Esophagus (tissue), 2 donors: ENCODE data around the gene RPS16. TPM values are rescaled to one million over a fixed set of nuclear protein-coding genes. Genes with fewer than 3 reads are reported as not detected.

Experiments used
- H3K27ac ChIP-seq, 2 donors: one replicate each; pipeline ENCODE4 v1.5.1; 2013; ENCODE audit warnings: low read depth in 2 of 2, mild to moderate bottlenecking in 2 of 2, inconsistent platforms in 1 of 2, low read length in 1 of 2, moderate library complexity in 1 of 2
- H3K27me3 ChIP-seq, 2 donors: one replicate each; pipeline ENCODE4 v1.6.1; 2013; ENCODE audit warnings: low read length in 2 of 2, control low read depth in 1 of 2, mild to moderate bottlenecking in 1 of 2; ENCODE audit not compliant: insufficient read depth in 2 of 2, control insufficient read depth in 1 of 2
- H3K36me3 ChIP-seq, 2 donors: one replicate each; pipeline ENCODE4 v1.6.1; 2013; ENCODE audit warnings: low read length in 1 of 2; ENCODE audit not compliant: control insufficient read depth in 2 of 2, insufficient read depth in 2 of 2
- H3K4me1 ChIP-seq, 2 donors: one replicate each; pipeline ENCODE4 v1.6.1; 2013; ENCODE audit warnings: low read length in 1 of 2; ENCODE audit not compliant: control insufficient read depth in 2 of 2, insufficient read depth in 2 of 2
- H3K4me3 ChIP-seq, 2 donors: one replicate each; pipeline ENCODE4 v1.5.1; 2013; ENCODE audit warnings: low read length in 2 of 2, mild to moderate bottlenecking in 2 of 2, low read depth in 1 of 2, moderate library complexity in 1 of 2
- H3K9me3 ChIP-seq, 2 donors: one replicate each; pipeline ENCODE4 v1.6.1; 2013; ENCODE audit warnings: mild to moderate bottlenecking in 2 of 2, low read depth in 1 of 2, low read length in 1 of 2, moderate library complexity in 1 of 2; ENCODE audit not compliant: control insufficient read depth in 2 of 2, insufficient read depth in 1 of 2
- WGBS, 2 donors: extraction: QIAGEN DNeasy Blood & Tissue Kit; methylation state at CpG; one replicate each; pipeline ENCODE4 v1.1.7; 2013; 5-methylcytosine and 5-hydroxymethylcytosine counted together
- polyA plus RNA-seq, 2 donors: library from polyadenylated mRNA; stranded (reverse); fragments of 200-250 nt; gene quantifications; one replicate each; pipeline ENCODE4 v1.2.3, GENCODE V29; 2013
- donor health status: healthy with polysubstance abuse.
- donor health status: Bipolar disorder and iron deficiency.

RPS16 gene
- polyA plus RNA-seq, 2 donors: 1,628 to 3,096 TPM

DNA sequence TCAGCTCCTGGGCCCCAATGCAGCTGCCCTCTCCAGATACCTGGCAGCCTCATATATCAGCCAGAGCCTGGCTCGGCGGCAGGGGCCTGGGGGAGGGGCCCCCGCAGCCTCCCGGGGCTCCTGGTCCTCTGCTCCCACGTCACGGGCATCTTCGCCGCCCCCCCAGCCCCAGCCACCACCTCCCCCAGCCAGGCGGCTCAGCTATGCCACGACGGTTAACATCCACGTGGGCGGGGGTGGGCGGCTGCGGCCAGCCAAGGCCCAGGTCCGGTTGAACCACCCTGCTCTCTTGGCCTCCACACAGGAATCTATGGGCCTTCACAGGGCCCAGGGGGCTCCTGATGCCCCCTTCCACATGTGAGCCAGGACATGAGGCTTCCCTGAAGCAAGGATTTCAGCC, 10.8 kb downstream of the RPS16 start:
- H3K9me3 ChIP-seq: no peaks in the 10 kb centered on the region
- 78 to 82% methylated on average over 16 of the region's 16 CpGs for WGBS, 2 donors
- H3K27ac ChIP-seq: no peak overlapping the region
- H3K36me3 ChIP-seq: no peaks in the 10 kb centered on the region
- H3K27me3 ChIP-seq: no peaks in the 10 kb centered on the region
- H3K4me1 ChIP-seq: no peaks in the 10 kb centered on the region
- H3K4me3 ChIP-seq: no peak overlapping the region

DNA sequence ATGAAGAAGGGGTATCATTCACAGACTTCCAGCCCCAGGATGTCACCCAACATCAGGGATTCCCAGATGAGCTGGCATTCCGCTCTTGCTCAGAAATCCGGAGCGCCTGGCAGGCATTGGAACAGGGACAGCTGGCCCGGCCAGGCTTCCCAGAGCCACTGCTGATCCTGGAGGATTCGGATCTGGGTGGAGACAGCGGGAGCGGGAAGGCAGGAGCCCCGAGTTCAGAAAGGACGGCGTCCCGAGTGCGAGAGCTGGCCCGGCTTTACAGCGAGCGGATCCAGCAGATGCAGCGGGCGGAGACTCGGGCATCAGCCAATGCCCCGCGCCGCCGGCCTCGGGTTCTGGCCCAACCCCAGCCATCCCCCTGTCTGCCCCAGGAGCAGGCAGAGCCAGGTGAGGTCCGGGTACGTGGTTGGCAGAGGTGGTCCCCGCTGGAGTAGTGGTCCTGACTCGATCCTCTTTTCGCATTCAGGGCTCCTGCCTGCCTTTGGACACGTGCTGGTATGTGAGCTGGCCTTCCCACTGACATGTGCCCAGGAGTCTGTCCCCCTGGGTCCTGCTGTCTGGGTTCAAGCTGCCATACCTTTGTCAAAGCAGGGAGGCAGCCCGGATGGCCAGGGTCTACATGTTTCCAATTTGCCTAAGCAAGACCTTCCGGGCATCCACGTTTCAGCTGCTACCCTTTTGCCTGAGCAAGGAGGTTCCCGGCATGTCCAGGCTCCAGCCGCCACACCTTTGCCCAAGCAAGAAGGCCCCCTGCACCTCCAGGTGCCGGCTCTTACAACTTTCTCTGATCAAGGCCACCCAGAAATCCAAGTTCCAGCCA, 12.3 kb downstream of the RPS16 start:
- H3K27me3 ChIP-seq: no peaks in the 10 kb centered on the region
- H3K27ac ChIP-seq: no peak overlapping the region
- H3K4me1 ChIP-seq: no peaks in the 10 kb centered on the region
- H3K36me3 ChIP-seq: no peaks in the 10 kb centered on the region
- WGBS, 2 donors: 83 to 90% methylated on average over 35 of the region's 35 CpGs
- H3K4me3 ChIP-seq: no peak overlapping the region
- no peaks in the 10 kb centered on the region for H3K9me3 ChIP-seq

DNA sequence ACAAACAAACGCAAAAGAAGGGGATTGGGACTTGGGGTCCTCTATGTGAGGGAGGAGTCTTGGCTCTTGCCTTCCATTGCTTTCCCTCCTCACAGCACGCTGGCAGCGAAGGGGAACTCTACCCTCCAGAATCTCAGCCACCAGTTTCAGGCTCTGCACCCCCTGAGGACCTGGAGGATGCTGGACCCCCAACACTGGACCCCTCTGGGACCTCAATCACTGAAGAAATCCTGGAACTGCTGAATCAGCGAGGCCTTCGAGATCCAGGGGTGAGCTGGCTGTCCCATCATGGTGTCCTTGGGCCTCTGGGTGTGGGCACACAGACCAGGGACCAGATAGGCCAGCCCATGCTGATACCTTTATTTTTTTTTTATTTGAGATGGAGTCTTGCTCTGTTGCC, 13.7 kb downstream of the RPS16 start:
- Histone ChIP-seq H3K27me3 (no peaks in the 10 kb centered on the region), H3K9me3 (no peaks in the 10 kb centered on the region), H3K27ac (no peak overlapping the region), H3K4me1 (no peaks in the 10 kb centered on the region), H3K4me3 (no peak overlapping the region), H3K36me3 (no peaks in the 10 kb centered on the region)
- WGBS, 2 donors: 93 to 96% methylated on average over 5 of the region's 5 CpGs

DNA sequence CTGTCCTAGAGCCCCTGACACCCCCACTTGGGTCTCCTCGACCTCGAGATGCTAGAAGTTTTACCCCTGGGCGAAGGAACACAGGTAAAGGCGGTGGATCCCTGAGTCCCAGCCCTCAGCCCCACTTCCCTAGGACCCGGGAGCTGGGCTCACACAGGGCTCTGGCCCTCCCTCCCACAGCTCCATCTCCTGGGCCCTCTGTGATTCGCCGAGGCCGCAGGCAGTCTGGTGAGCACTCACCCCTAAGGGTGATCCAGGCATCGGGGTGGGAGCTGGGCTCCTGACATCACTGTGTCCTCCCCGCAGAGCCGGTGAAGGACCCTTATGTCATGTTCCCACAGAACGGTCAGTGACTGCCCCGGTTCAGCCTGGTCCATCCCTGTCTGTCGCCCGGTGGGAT, 15.0 kb downstream of the RPS16 start:
- Histone ChIP-seq H3K4me1 (no peaks in the 10 kb centered on the region), H3K9me3 (no peaks in the 10 kb centered on the region), H3K27ac (no peak overlapping the region), H3K4me3 (no peak overlapping the region), H3K36me3 (no peaks in the 10 kb centered on the region), H3K27me3 (no peaks in the 10 kb centered on the region)
- WGBS, 2 donors: 88 to 94% methylated on average over 15 of the region's 15 CpGs

DNA sequence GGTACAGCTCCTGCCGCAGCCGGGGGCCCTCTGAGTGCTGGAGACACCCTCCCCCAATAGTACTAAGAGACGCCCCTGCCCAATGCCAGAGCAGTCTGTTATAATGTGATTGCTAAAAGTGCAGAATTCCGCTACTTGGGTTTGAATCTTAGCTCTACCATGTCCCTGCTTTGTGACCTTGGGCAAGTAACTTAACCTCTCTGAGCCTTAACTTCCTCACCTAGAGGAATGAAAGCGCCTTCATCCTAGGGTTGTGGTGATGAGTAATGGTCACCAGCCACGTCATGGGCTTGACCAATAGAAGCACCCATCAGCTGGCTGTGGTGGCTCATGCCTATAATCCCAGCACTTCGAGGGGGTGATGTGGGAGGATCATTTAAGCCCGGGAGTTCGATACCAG, 16.7 kb downstream of the RPS16 start:
- no peaks in the 10 kb centered on the region for H3K9me3 ChIP-seq
- H3K27me3 ChIP-seq: no peaks in the 10 kb centered on the region
- H3K4me1 ChIP-seq: peaks cover 0 to 5% of the 10 kb centered on the region in 2 donors
- no peaks in the 10 kb centered on the region for H3K36me3 ChIP-seq
- 84 to 89% methylated on average over 9 of the region's 9 CpGs for WGBS, 2 donors
- H3K27ac ChIP-seq: no peak overlapping the region
- H3K4me3 ChIP-seq: no peak overlapping the region

DNA sequence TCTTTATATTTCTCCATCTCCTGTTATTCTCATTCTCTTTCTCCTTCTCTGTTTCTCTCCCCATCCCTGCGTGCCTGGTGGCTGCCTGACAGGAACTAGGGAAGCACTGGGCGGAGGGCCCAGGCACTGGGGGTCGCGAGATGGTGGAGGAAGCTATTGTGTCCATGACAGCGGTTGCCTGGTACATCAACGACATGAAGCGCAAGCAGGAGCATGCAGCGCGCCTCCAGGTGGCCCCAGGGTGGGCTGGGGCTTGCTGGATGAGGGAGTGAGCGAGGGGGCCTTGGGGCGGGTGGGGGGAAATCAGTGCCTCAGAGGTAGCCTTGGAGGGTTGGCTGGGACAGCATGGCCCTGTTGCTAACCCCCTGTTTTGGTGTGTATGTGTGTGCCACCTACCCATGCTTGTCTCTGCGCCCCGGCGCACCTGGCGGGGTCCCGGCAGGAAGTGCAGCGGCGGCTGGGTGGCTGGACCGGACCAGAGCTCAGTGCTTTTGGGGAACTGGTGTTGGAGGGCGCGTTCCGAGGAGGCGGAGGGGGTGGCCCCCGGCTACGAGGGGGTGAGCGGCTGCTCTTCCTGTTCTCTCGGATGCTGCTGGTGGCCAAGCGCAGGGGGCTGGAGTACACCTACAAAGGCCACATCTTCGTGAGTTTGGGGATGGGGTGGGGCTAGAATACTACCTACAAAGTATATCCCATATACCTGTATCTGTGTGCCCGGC, 18.1 kb downstream of the RPS16 start:
- Histone ChIP-seq H3K9me3 (no peaks in the 10 kb centered on the region), H3K4me1 (peaks cover 0 to 5% of the 10 kb centered on the region in 2 donors), H3K36me3 (no peaks in the 10 kb centered on the region), H3K27ac (no peak overlapping the region), H3K27me3 (no peaks in the 10 kb centered on the region), H3K4me3 (no peak overlapping the region)
- 89 to 93% methylated on average over 29 to 30 of the region's 30 CpGs for WGBS, 2 donors

DNA sequence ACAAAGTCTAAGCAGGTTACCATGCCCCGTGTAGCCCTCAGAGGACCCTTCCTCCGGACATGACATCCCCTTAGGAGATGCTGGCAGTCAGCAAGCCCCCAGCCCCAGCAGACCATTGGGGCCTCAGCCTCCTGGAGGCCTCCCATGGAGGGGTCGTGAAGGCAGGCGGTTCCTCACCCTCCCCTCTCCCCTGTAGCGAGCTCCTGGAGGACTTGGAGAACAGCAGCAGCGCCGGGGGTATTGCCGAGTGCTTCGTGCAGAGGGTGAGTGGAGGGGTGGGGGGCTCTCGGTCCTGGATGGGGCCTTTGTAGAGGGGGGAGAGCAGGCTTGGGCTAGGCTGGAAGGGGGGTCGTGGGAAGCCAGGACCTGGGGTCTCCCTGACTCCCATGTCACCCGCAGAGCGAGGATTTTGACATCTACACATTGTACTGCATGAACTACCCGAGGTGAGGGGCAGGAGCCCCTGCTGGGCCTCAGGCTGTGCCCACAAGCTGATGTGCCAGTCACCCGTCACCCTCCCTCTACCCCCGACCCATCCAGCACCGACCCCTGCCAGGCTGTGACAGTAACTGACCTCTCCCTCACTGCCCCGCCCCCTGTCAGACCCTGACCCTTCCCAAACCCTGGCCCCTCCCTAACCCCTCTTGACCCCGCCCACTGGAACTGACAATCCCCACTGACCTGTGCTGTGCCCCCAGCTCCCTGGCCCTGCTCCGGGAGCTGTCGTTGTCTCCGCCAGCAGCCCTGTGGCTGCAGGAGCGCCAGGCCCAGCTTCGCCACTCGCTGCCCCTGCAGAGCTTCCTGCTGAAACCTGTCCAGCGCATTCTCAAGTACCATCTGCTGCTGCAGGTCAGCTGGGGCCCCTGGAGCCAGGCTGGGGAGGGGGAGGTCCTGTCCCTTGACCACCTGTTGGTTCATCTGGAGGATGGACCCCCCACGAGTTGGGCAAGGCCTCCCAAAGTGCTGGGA, 19.3 kb downstream of the RPS16 start:
- Histone ChIP-seq H3K9me3 (no peaks in the 10 kb centered on the region), H3K27me3 (no peaks in the 10 kb centered on the region), H3K4me3 (no peak overlapping the region), H3K27ac (no peak overlapping the region), H3K36me3 (no peaks in the 10 kb centered on the region), H3K4me1 (peaks cover 0 to 5% of the 10 kb centered on the region in 2 donors)
- WGBS, 2 donors: 78 to 80% methylated on average over 24 to 27 of the region's 27 CpGs

DNA sequence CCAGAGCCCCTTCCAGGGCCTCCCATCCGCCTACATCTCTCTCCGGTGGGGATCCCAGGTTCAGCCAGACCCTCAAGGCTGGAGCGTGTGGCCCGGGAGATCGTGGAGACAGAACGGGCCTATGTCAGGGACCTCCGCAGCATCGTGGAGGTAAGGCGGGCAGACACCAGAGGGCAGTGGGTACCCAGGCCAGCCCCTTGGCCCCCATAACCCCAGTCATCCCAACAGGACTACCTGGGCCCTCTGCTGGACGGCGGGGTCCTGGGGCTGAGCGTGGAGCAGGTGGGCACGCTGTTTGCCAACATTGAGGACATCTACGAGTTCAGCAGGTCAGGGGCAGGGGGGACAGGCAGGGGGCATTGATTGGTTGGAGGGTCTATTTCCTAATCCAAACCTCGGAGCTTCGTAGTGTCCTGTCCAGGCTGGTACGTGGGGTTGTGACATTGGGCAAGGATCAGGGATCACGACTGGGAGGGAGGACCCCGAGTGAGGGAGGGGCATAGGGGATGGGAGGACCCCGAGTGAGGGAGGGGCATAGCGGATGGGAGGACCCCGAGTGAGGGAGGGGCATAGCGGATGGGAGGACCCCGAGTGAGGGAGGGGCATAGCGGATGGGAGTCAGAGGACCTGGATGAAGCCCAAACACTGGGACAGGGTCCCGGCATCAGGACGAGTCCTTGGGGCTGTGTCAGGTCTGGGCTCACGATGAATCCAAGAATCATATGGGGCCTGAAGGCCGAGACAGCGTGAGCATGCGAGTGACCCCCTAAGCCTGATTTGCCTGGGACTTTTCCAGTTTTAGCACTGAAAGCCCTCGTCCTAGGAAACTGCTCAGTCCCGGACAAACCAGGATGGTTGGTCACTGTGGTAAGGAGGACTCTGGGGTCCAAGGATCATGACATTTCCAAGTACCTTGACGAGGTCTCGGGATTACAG, 20.4 kb downstream of the RPS16 start:
- WGBS, 2 donors: 71 to 73% methylated on average over 35 of the region's 35 CpGs
- H3K27ac ChIP-seq: peak overlapping the region in 1 of 2 donors; percentile 36
- H3K4me1 ChIP-seq: peaks cover 5 to 6% of the 10 kb centered on the region in 2 donors
- H3K36me3 ChIP-seq: no peaks in the 10 kb centered on the region
- H3K27me3 ChIP-seq: no peaks in the 10 kb centered on the region
- no peaks in the 10 kb centered on the region for H3K9me3 ChIP-seq
- no peak overlapping the region for H3K4me3 ChIP-seq
